ENCODE results near the gene CCDC167. TPM values are rescaled to one million over a fixed set of nuclear protein-coding genes. Genes with fewer than 3 reads are reported as not detected.

CCDC167 gene
- total and polyA plus RNA-seq, 8 donors = 4.3 to 12.4 (median 7.0) TPM

DNA sequence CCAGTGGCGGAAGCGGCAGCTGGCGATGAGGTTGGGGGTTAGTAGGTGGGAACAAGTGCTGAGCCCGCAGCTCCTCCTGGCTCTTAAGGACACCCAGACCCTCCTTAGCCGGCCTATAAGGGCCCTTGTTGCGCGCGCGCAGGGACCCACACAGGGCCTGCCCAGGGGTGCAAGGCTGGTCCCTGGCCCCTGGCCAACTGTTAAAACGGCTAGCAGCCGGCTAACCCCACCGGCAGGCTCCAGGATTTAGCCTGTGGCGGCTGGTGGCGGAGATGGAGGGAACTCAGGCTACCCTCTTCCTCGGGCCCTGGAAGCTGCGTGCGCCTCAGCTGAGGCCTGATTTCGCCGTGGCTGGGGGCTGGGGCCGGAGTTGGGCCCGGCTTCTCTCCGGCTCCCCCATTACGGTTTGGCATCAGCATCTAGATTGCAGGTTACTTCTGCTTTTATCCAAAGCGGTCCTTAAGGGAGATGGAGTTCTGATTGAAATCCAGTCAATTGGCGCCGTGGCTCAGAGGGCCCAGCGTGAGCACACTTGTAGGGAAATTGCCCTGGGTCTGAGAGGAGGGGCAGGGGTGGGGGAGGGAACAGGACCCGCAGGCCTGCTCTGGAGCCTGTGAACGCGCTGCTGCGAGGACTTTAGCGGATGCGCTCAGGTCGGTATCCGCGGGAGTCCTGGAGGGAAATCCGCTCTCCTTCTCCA, 36.9 kb upstream of the CCDC167 start:
- FAIRE-seq (no peak), ATAC-seq (peak in 3 of 4 donors; percentile 9 to 24 (median 14)), DNase-seq (no peak)
- WGBS, 2 donors = 33 to 37% methylated on average over 37 of the region's 37 CpGs
- H3K36me3 ChIP-seq = no peaks in the 10 kb centered on the region
- intact Hi-C loops (cut with DNase I) = no loop called here
- TF ChIP-seq, protein P1, sequence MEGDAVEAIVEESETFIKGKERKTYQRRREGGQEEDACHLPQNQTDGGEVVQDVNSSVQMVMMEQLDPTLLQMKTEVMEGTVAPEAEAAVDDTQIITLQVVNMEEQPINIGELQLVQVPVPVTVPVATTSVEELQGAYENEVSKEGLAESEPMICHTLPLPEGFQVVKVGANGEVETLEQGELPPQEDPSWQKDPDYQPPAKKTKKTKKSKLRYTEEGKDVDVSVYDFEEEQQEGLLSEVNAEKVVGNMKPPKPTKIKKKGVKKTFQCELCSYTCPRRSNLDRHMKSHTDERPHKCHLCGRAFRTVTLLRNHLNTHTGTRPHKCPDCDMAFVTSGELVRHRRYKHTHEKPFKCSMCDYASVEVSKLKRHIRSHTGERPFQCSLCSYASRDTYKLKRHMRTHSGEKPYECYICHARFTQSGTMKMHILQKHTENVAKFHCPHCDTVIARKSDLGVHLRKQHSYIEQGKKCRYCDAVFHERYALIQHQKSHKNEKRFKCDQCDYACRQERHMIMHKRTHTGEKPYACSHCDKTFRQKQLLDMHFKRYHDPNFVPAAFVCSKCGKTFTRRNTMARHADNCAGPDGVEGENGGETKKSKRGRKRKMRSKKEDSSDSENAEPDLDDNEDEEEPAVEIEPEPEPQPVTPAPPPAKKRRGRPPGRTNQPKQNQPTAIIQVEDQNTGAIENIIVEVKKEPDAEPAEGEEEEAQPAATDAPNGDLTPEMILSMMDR (IDR thresholded peaks at IDR 0.05) = no peak
- no peaks in the 10 kb centered on the region for H3K4me1 ChIP-seq
- peak overlapping the region in 1 of 4 donors; percentile 32 for H3K4me3 ChIP-seq
- H3K9me3 ChIP-seq = no peaks in the 10 kb centered on the region
- H3K27me3 ChIP-seq = peaks cover 0 to 14% (median 3%) of the 10 kb centered on the region in 4 donors
- H3K27ac ChIP-seq = no peak overlapping the region

DNA sequence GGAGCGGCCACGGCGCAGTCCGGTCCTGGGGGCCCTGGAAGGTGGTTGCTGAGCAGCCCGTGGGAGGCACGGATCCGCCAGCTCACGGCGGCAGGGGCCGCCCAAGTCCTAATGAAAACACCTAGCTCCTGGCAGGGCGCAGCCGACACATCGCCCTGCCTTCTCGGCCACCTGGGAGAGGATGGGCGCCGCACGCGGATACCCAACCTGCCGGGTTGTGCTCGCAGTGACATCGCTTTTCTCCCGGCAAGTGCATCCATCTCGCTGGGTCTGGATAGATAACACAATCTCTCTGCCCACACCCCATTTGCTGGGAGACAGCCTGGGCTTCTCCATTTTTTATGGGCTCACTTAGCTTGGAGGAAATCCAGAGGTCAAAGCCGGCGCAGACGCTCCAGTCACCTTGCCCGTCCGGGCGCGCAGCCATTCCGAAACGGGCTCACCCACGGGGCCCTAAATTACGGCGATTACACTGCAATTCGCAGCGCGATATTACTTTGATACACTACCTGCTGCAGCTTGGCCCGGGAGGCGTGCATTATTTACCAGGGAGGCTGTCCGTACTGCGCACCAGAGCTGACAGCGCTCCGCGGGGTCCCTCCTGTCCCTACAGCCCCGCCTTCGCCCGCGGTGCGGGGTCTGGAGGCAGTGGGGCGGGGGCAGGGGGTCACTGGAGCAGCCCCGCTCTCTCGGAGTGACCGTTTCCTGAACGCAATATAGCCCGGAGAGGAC, 36.2 kb upstream of the CCDC167 start:
- H3K4me1 ChIP-seq = no peaks in the 10 kb centered on the region
- WGBS, 2 donors = 3% methylated on average over 52 to 56 of the region's 56 CpGs
- intact Hi-C loops (cut with DNase I) = no loop called here
- peak overlapping the region in 2 of 4 donors; percentile 14 to 32 for H3K4me3 ChIP-seq
- FAIRE-seq = no peak
- no peak overlapping the region for H3K27ac ChIP-seq
- peak in 3 of 4 donors; percentile 62 to 84 (median 77) for ATAC-seq
- H3K9me3 ChIP-seq = no peaks in the 10 kb centered on the region
- no peaks in the 10 kb centered on the region for H3K36me3 ChIP-seq
- TF ChIP-seq, protein P1 (IDR thresholded peaks at IDR 0.05) = no peak
- H3K27me3 ChIP-seq = peaks cover 0 to 14% (median 3%) of the 10 kb centered on the region in 4 donors
- peak in 1 of 6 donors; percentile 67 for DNase-seq

DNA sequence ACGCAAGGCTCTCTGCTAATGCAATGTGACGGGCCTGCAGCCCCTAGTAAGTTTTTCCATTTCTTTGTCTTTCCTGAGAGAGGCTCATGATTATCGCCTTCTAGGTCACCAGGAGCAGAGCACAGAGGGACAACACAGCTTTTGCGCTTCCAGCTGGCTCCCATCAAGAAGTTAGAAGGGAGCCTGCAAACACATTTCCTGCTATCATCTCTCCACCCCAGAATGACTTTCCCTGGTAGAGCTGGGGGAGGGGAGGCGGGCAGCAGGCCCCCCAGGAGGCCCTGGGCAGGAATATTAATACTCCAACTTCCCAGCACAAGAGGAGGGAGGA, 35.7 kb upstream of the CCDC167 start:
- Histone ChIP-seq H3K27me3 (peaks cover 0 to 14% (median 3%) of the 10 kb centered on the region in 4 donors), H3K4me1 (no peaks in the 10 kb centered on the region), H3K9me3 (no peaks in the 10 kb centered on the region), H3K27ac (no peak overlapping the region), H3K36me3 (no peaks in the 10 kb centered on the region), H3K4me3 (peak overlapping the region in 1 of 4 donors; percentile 32)
- TF ChIP-seq, protein P1 (IDR thresholded peaks at IDR 0.05) = no peak
- DNase-seq = no peak
- no peak for ATAC-seq
- FAIRE-seq = no peak
- intact Hi-C loops (cut with DNase I) = no loop called here
- 33 to 43% methylated on average over 5 of the region's 5 CpGs for WGBS, 2 donors

DNA sequence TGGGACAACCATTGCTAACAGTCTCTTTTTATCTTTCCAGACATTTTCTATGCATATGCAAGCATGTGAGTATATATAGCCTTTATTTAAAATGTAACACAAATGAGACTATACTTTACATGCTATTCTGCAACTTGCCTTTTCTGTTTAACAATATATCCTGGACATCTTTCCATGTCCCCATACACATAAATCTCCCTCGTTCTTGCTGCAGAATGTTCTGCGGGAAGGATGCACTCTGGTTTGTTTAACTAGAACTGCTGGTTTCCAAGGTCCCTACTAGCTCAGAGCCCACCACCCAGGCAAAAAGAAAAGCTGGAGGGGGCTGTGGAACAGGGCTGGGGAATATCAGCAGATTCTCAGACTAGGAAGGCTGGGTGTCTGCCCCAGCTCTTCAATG, 35.2 kb upstream of the CCDC167 start:
- no peak for FAIRE-seq
- H3K4me3 ChIP-seq = no peak overlapping the region
- no peak for DNase-seq
- no peaks in the 10 kb centered on the region for H3K4me1 ChIP-seq
- H3K27ac ChIP-seq = no peak overlapping the region
- no peaks in the 10 kb centered on the region for H3K9me3 ChIP-seq
- peaks cover 0 to 14% (median 3%) of the 10 kb centered on the region in 4 donors for H3K27me3 ChIP-seq
- 58 to 64% methylated on average over 2 of the region's 2 CpGs for WGBS, 2 donors
- no peaks in the 10 kb centered on the region for H3K36me3 ChIP-seq
- ATAC-seq = no peak
- TF ChIP-seq, protein P1 (IDR thresholded peaks at IDR 0.05) = no peak
- intact Hi-C loops (cut with DNase I) = no loop called here

DNA sequence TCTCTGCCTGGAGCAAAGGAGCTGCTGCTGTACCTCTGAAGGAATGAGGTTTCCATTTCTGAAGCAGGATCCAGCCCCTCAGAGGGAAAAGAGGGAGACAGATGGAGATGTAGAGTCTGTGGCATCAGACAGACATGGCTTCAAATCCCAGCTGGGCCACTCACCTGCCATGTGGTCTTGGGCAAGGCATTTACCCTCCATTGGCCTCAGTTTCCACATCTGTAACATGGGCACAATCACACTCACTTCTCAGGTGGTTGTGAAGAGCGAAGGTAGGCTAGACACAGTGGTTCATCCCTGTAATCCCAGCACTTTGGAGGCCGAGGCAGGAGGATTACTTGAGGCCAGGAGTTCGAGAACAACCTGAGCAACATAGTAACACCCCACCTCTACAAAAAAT, 32.4 kb upstream of the CCDC167 start:
- Histone ChIP-seq H3K9me3 (no peaks in the 10 kb centered on the region), H3K27me3 (peaks cover 0 to 19% (median 3%) of the 10 kb centered on the region in 4 donors), H3K4me3 (no peak overlapping the region), H3K4me1 (no peaks in the 10 kb centered on the region), H3K36me3 (no peaks in the 10 kb centered on the region), H3K27ac (no peak overlapping the region)
- DNase-seq (no peak), FAIRE-seq (no peak), ATAC-seq (no peak)
- TF ChIP-seq, protein P1 (IDR thresholded peaks at IDR 0.05) = no peak
- 75 to 79% methylated on average over 3 of the region's 3 CpGs for WGBS, 2 donors
- intact Hi-C loops (cut with DNase I) = no loop called here
